ENCODE results near the gene PHPT1. TPM values are rescaled to one million over a fixed set of nuclear protein-coding genes. Genes with fewer than 3 reads are reported as not detected.

PHPT1 gene
- total and polyA plus RNA-seq, 2 of the 8 experiments (the other 6 are each of a cell fraction or from before 2014, with no cell fraction given): 109 to 226 TPM

DNA sequence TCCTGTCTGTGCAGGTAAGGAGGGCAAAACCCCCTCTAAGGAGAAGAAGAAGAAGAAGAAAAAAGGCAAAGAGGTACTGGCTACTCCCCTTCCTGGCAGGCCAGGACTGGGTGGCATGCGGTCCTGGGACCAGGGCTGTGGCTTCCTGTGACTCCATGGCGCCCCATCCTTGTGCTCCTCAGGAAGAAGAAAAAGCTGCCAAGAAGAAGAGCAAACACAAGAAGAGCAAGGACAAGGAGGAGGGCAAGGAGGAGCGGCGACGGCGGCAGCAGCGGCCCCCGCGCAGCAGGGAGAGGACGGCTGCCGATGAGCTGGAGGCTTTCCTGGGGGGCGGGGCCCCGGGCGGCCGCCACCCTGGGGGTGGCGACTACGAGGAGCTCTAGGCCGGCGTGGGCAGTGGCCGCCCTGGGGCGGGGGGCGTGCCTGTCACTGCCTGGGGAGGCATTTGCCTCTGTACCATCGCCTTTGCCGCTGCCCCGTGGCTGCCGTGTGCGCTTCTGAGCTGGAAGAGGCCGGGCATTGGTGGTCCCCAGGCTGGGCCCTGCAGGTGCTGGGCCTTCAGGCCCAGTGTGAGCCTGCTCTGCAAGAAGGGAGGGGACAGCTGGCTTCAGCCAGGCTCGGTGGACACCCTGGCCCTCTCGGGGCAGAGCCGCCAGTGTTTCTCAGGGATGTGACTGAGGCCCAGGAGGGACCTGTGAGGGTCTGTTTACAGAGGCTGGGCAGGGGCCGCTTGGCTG is 8.9 kb upstream of the PHPT1 start:
- peaks cover 5 to 24% (median 16%) of the 10 kb centered on the region in 4 experiments for H3K4me1 ChIP-seq (replicated peaks in 1 of 4; ENCODE audit: control insufficient read depth in 3 of 4, insufficient read depth in 4 of 4, low read length in 3 of 4)
- no peak overlapping the region for H2AFZ ChIP-seq (ENCODE audit: low read length)
- DNase-seq (ENCODE audit: low read depth in 1 of 2, low spot score in 2 of 2): no peak

More for the DNA sequence above, 8.9 kb upstream of the PHPT1 start:
- no peak for FAIRE-seq
- Histone ChIP-seq H2AK5ac (ENCODE audit: low read depth, low read length) (no peak overlapping the region), H3K9ac (replicated peaks in 1 of 4; ENCODE audit: extremely low read depth in 1 of 4, low read depth in 3 of 4, low read length in 3 of 4) (no peak overlapping the region), H4K91ac (replicated peaks; ENCODE audit: insufficient read length, low read length) (no peak overlapping the region), H3K56ac (replicated peaks; ENCODE audit: insufficient read length, low read depth, low read length) (no peak overlapping the region), H3K18ac (ENCODE audit: extremely low read depth, low read length) (no peak overlapping the region), H2BK15ac (ENCODE audit: low read length) (no peak overlapping the region), H3K9me3 (ENCODE audit: insufficient read depth in 2 of 2, low read depth in 1 of 2, low read length in 1 of 2) (no peaks in the 10 kb centered on the region; a peak in 1 of 4 replicates), H3K4ac (replicated peaks; ENCODE audit: insufficient read length, low read depth, low read length) (no peak overlapping the region), H3K27me3 (replicated peaks in 1 of 4; ENCODE audit: control insufficient read depth in 3 of 4, extremely low read depth in 1 of 4, insufficient read depth in 3 of 4, low read length in 3 of 4) (no peaks in the 10 kb centered on the region), H3K79me2 (ENCODE audit: control insufficient read depth in 1 of 2, insufficient read depth in 2 of 2, low read length in 2 of 2) (no peaks in the 10 kb centered on the region), H3K23me2 (ENCODE audit: low read depth, low read length) (no peaks in the 10 kb centered on the region; the same call in 1 of the 2 replicates), H2BK120ac (replicated peaks; ENCODE audit: low read depth, low read length) (no peak overlapping the region), H3K79me1 (ENCODE audit: low read depth, low read length) (no peaks in the 10 kb centered on the region), H3K14ac (ENCODE audit: insufficient read length) (no peak overlapping the region), H4K8ac (ENCODE audit: extremely low read depth, insufficient read depth, low read length) (no peak overlapping the region), H4K5ac (ENCODE audit: insufficient read length, low read depth, low read length) (no peak overlapping the region), H3K27ac (ENCODE audit: low read depth, low read length) (no peak overlapping the region), H3K4me2 (ENCODE audit: insufficient read depth in 1 of 2, low read depth in 2 of 2, low read length in 2 of 2) (no peak overlapping the region), H3K36me3 (ENCODE audit: control insufficient read depth in 2 of 4, insufficient read depth in 4 of 4, low read length in 3 of 4) (peaks cover 0 to 21% (median 4%) of the 10 kb centered on the region in 4 experiments; a peak in 2 of 8 replicates), H2BK20ac (ENCODE audit: low read length) (no peak overlapping the region), H2BK5ac (ENCODE audit: low read depth, low read length) (no peak overlapping the region), H2BK12ac (ENCODE audit: low read depth, low read length) (no peak overlapping the region), H3K23ac (ENCODE audit: insufficient read length) (no peak overlapping the region), H3K4me3 (ENCODE audit: extremely low read depth in 1 of 4, insufficient read depth in 2 of 4, low read depth in 3 of 4, low read length in 4 of 4) (no peak overlapping the region), H4K20me1 (replicated peaks in 1 of 2; ENCODE audit: control insufficient read depth in 1 of 2, insufficient read depth in 2 of 2, low read length in 2 of 2) (peaks cover 1 to 4% of the 10 kb centered on the region in 2 experiments)
- TF ChIP-seq GABPA (IDR thresholded peaks at IDR 0.05; ENCODE audit: borderline replicate concordance, insufficient read depth, low read length): 0 out of 2 replicates have a peak, but pooled peaks have one; percentile 8
- TF ChIP-seq, protein P1, sequence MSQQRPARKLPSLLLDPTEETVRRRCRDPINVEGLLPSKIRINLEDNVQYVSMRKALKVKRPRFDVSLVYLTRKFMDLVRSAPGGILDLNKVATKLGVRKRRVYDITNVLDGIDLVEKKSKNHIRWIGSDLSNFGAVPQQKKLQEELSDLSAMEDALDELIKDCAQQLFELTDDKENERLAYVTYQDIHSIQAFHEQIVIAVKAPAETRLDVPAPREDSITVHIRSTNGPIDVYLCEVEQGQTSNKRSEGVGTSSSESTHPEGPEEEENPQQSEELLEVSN (IDR thresholded peaks at IDR 0.05): no peak
- peak in 1 of 2 experiments; percentile 57; a peak in 1 of 3 replicates for TF ChIP-seq POLR2A (IDR thresholded peaks at IDR 0.05; ENCODE audit: control extremely low read depth in 1 of 2, low read depth in 2 of 2, low read length in 2 of 2)
- POLR2A ChIA-PET (ENCODE audit: partially characterized antibody): interaction anchor here (0.8 to 20.5 kb wide), 9 partner anchors 6 to 108 kb away, joined by 3 to 248 read pairs (median 8); partner anchors contain the start of genes MAMDC4 and RABL6
- 89% methylated on average over 23 of the region's 32 CpGs; no CpG with 5 or more reads in 1 of the 2 experiments for WGBS, 2 experiments (ENCODE audit: extremely low coverage in 1 of 2, insufficient coverage in 1 of 2, insufficient read length in 1 of 2, insufficient replicate concordance in 2 of 2, low coverage in 1 of 2, low lambda C conversion rate in 2 of 2, missing lambda C conversion rate in 1 of 2)
- CTCF ChIA-PET (ENCODE audit: partially characterized antibody): interaction anchor here (0.9 to 8.9 kb wide), 16 partner anchors 9 to 228 kb away, joined by 3 to 131 read pairs (median 4); no protein-coding TSS in a partner anchor
